SK-N-SH treated with all-trans-retinoic acid at 6 μM for 48 hours (cell line): ENCODE measurements around the gene SLC12A7.

ENCODE experiments used
- ATAC-seq: fragments of 200-7000 bp; cut with Tn5 transposase; 3 replicates; pipeline ENCODE4 v1.9.1; 2020; ENCODE audit warnings: mild to moderate bottlenecking, moderate library complexity
- BACH2 ChIP-seq: fragments of 250-450 bp; sonication (Bioruptor Pico); IDR thresholded peaks from 2 replicates; pipeline ENCODE4 v1.9.0; 2021; ENCODE audit warnings: mild to moderate bottlenecking, borderline replicate concordance
- CREB5 ChIP-seq: fragments of 250-450 bp; sonication (Bioruptor Pico); IDR thresholded peaks from 2 replicates; pipeline ENCODE4 v1.5.1; 2020; ENCODE audit warnings: low read depth, mild to moderate bottlenecking, moderate library complexity
- CSDC2 ChIP-seq: fragments of 250-450 bp; sonication (Bioruptor Pico); IDR thresholded peaks from 2 replicates; pipeline ENCODE4 v1.5.0; 2020; ENCODE audit warnings: mild to moderate bottlenecking, moderate library complexity
- CSRNP3 ChIP-seq: fragments of 250-450 bp; sonication (Bioruptor Pico); IDR thresholded peaks from 2 replicates; pipeline ENCODE4 v1.5.1; 2021; ENCODE audit warnings: mild to moderate bottlenecking, moderate library complexity
- ESRRG ChIP-seq: fragments of 250-450 bp; sonication (Bioruptor Pico); IDR thresholded peaks from 2 replicates; pipeline ENCODE4 v1.6.1; 2021; ENCODE audit warnings: mild to moderate bottlenecking
- GLIS3 ChIP-seq: fragments of 250-450 bp; sonication (Bioruptor Pico); IDR thresholded peaks from 2 replicates; pipeline ENCODE4 v1.5.0; 2020; ENCODE audit warnings: mild to moderate bottlenecking, moderate library complexity
- ISL1 ChIP-seq: fragments of 250-450 bp; sonication (Bioruptor Pico); IDR thresholded peaks from 2 replicates; pipeline ENCODE4 v2.1.2; 2022; ENCODE audit warnings: mild to moderate bottlenecking, moderate library complexity
- OSR1 ChIP-seq: fragments of 250-450 bp; sonication (Bioruptor Pico); IDR thresholded peaks from 2 replicates; pipeline ENCODE4 v1.8.0; 2022; ENCODE audit warnings: moderate library complexity, mild to moderate bottlenecking, inconsistent platforms
- POU6F1 ChIP-seq: fragments of 250-450 bp; sonication (Bioruptor Pico); IDR thresholded peaks from 2 replicates; pipeline ENCODE4 v1.8.0; 2021; ENCODE audit warnings: low read depth, mild to moderate bottlenecking, moderate library complexity, borderline replicate concordance
- PPARA ChIP-seq: fragments of 250-450 bp; sonication (Bioruptor Pico); IDR thresholded peaks from 2 replicates; pipeline ENCODE4 v1.5.0; 2020; ENCODE audit warnings: mild to moderate bottlenecking, borderline replicate concordance
- RARB ChIP-seq: fragments of 250-450 bp; sonication (Bioruptor Pico); IDR thresholded peaks from 2 replicates; pipeline ENCODE4 v1.8.0; 2021; ENCODE audit warnings: mild to moderate bottlenecking, moderate library complexity
- SNAI2 ChIP-seq: fragments of 250-450 bp; sonication (Bioruptor Pico); IDR thresholded peaks from 2 replicates; pipeline ENCODE4 v1.5.0; 2020; ENCODE audit warnings: mild to moderate bottlenecking, moderate library complexity
- TCF4 ChIP-seq: fragments of 250-450 bp; sonication (Bioruptor Pico); IDR thresholded peaks from 2 replicates; pipeline ENCODE4 v1.8.0; 2021; ENCODE audit warnings: mild to moderate bottlenecking, moderate library complexity, borderline replicate concordance
- TOX ChIP-seq: fragments of 250-450 bp; sonication (Bioruptor Pico); IDR thresholded peaks from 2 replicates; pipeline ENCODE4 v1.8.0; 2021; ENCODE audit warnings: mild to moderate bottlenecking, moderate library complexity, borderline replicate concordance
- TSHZ2 ChIP-seq: fragments of 250-450 bp; sonication (Bioruptor Pico); IDR thresholded peaks from 2 replicates; pipeline ENCODE4 v1.5.0; 2020; ENCODE audit warnings: mild to moderate bottlenecking, moderate library complexity
- ZC3H10 ChIP-seq: fragments of 250-450 bp; sonication (Bioruptor Pico); IDR thresholded peaks from 2 replicates; pipeline ENCODE4 v1.5.1; 2021; ENCODE audit warnings: mild to moderate bottlenecking, moderate library complexity
- ZFP30 ChIP-seq: fragments of 450-650 bp; formaldehyde crosslinking; IDR thresholded peaks from 2 replicates; pipeline ENCODE4 v1.5.0; 2022; ENCODE audit warnings: mild to moderate bottlenecking, moderate library complexity
- ZNF565 ChIP-seq: fragments of 450-650 bp; formaldehyde crosslinking; conservative IDR thresholded peaks from 2 replicates; pipeline ENCODE4 v1.5.0; 2020; ENCODE audit warnings: low read depth, mild to moderate bottlenecking, moderate library complexity
- ZNF8 ChIP-seq: fragments of 450-650 bp; formaldehyde crosslinking; IDR thresholded peaks from 2 replicates; pipeline ENCODE4 v1.5.0; 2020; ENCODE audit warnings: mild to moderate bottlenecking, moderate library complexity

The SLC12A7 gene

GRCh38 chr5:1089146-1089545 lies 22.7 kb downstream of the SLC12A7 start:
- TF ChIP-seq TCF4 (CRISPR knock-in tag), result no peak
- no peak for ATAC-seq

- TF ChIP-seq ISL1 (CRISPR knock-in tag) (no peak), TCF4 (CRISPR knock-in tag) (no peak), ZNF565 (no peak), CSDC2 (CRISPR knock-in tag) (no peak), ZC3H10 (CRISPR knock-in tag) (no peak), OSR1 (CRISPR knock-in tag) (no peak), CREB5 (CRISPR knock-in tag) (no peak), ZNF8 (CRISPR knock-in tag) (no peak), TSHZ2 (no peak), SNAI2 (CRISPR knock-in tag) (no peak)
- TF ChIP-seq, all 23 proteins: peak for 0
- ATAC-seq, result no peak
Observed at GRCh38 chr5:1088726-1089125, 23.1 kb downstream of the SLC12A7 start.

- ATAC-seq, result no peak
Observed at GRCh38 chr5:1088031-1088430, 23.8 kb downstream of the SLC12A7 start.

More at GRCh38 chr5:1088031-1088430, 23.8 kb downstream of the SLC12A7 start:
- TF ChIP-seq BACH2 (CRISPR knock-in tag) (no peak), POU6F1 (CRISPR knock-in tag) (no peak), ZFP30 (no peak), ZNF565 (no peak), TSHZ2 (no peak), ZNF8 (CRISPR knock-in tag) (no peak), RARB (no peak), CSRNP3 (CRISPR knock-in tag) (no peak), TOX (CRISPR knock-in tag) (no peak), GLIS3 (CRISPR knock-in tag) (no peak), PPARA (CRISPR knock-in tag) (no peak), SNAI2 (CRISPR knock-in tag) (no peak), OSR1 (CRISPR knock-in tag) (no peak), ESRRG (CRISPR knock-in tag) (no peak)
